HepG2 (cell line): ENCODE measurements around the gene ITGAV. TPM values are rescaled to one million over a fixed set of nuclear protein-coding genes. Genes with fewer than 3 reads are reported as not detected.

Experiments
- ATF1 ChIP-seq: IDR thresholded peaks from 2 replicates; pipeline ENCODE4 v1.6.1; 2016; ENCODE audit warnings: mild to moderate bottlenecking, control low read depth
- GZF1 ChIP-seq: sonication (generic); formaldehyde crosslinking; IDR thresholded peaks from 2 replicates; pipeline ENCODE4 v1.5.1; 2020; ENCODE audit warnings: mild to moderate bottlenecking, missing genetic modification reagents
- KLF9 ChIP-seq: IDR thresholded peaks from 2 replicates; pipeline ENCODE4 v1.6.1; 2016; ENCODE audit warnings: low read depth
- MAZ ChIP-seq, 2 experiments: sonication (generic) in 1 of 2; formaldehyde crosslinking in 1 of 2; IDR thresholded peaks; 2 replicates each; pipeline versions ENCODE4 v1.5.0 to v1.6.1; 2012 to 2020; ENCODE audit warnings: low read depth in 2 of 2, mild to moderate bottlenecking in 2 of 2, borderline replicate concordance in 1 of 2, improper control_type of control experiment in 1 of 2, low read length in 1 of 2, missing genetic modification reagents in 1 of 2, moderate library complexity in 1 of 2
- PAWR ChIP-seq: sonication (generic); formaldehyde crosslinking; IDR thresholded peaks from 2 replicates; pipeline ENCODE4 v1.4.0; 2020; ENCODE audit warnings: missing genetic modification reagents, mild to moderate bottlenecking, borderline replicate concordance
- PAX8 ChIP-seq: sonication (generic); formaldehyde crosslinking; IDR thresholded peaks from 2 replicates; pipeline ENCODE4 v1.8.0; 2022; ENCODE audit warnings: mild to moderate bottlenecking, missing genetic modification reagents, borderline replicate concordance
- PHB2 ChIP-seq: fragments of 450-650 bp; IDR thresholded peaks from 2 replicates; pipeline ENCODE4 v1.6.1; 2018; ENCODE audit not compliant: partially characterized antibody
- SKI ChIP-seq: fragments of 450-650 bp; IDR thresholded peaks from one replicate; pipeline ENCODE4 v1.6.1; 2018; ENCODE audit warnings: mild to moderate bottlenecking; ENCODE audit not compliant: partially characterized antibody
- SNAPC2 ChIP-seq: sonication (generic); formaldehyde crosslinking; IDR thresholded peaks from 2 replicates; pipeline ENCODE4 v1.8.1; 2022; ENCODE audit warnings: mild to moderate bottlenecking, missing genetic modification reagents
- ZFAT ChIP-seq: sonication (generic); formaldehyde crosslinking; conservative IDR thresholded peaks from 2 replicates; pipeline ENCODE4 v1.8.1; 2023; ENCODE audit warnings: missing genetic modification reagents, inconsistent platforms
- ZFP1 ChIP-seq: IDR thresholded peaks from 2 replicates; pipeline ENCODE4 v1.6.1; 2016
- ZNF10 ChIP-seq: sonication (generic); formaldehyde crosslinking; IDR thresholded peaks from 2 replicates; pipeline ENCODE4 v1.4.0; 2020; ENCODE audit warnings: mild to moderate bottlenecking, low read depth, missing genetic modification reagents, borderline replicate concordance
- ZNF101 ChIP-seq: sonication (generic); formaldehyde crosslinking; IDR thresholded peaks from 2 replicates; pipeline ENCODE4 v1.4.0; 2020; ENCODE audit warnings: mild to moderate bottlenecking, low read depth, missing genetic modification reagents, borderline replicate concordance
- ZNF432 ChIP-seq: sonication (generic); formaldehyde crosslinking; IDR thresholded peaks from 2 replicates; pipeline ENCODE4 v1.5.0; 2020; ENCODE audit warnings: missing genetic modification reagents, mild to moderate bottlenecking, borderline replicate concordance
- polyA plus RNA-seq, 8 experiments: library from polyadenylated mRNA; depleted of rRNA in 3 of 8; stranded (reverse) in 7 of 8; unstranded in 1 of 8; fragments of >200 nt; fragmentation: Illumina TruSeq in 4 of 8; extraction: Trizol in 4 of 8; gene quantifications; 2 replicates each; pipeline versions ENCODE4 v1.2.1 to v1.2.3, GENCODE V29; 2011 to 2016; ENCODE audit warnings: low read depth in 4 of 8, missing spikeins in 1 of 8, mixed read lengths in 1 of 8; ENCODE audit not compliant: insufficient read depth in 1 of 8
- total RNA-seq, 5 experiments: library from RNA; depleted of rRNA; stranded (reverse); fragments of >200 nt; fragmentation: Illumina TruSeq; extraction: Trizol; gene quantifications; 2 replicates each; pipeline ENCODE4 v1.2.3, GENCODE V29; 2016; ENCODE audit warnings: low read depth in 1 of 5
- TF ChIP-seq, protein P1 (sequence below): sonication (generic); formaldehyde crosslinking; IDR thresholded peaks from 2 replicates; pipeline ENCODE4 v1.8.1; 2023; ENCODE audit warnings: mild to moderate bottlenecking, missing genetic modification reagents
- TF ChIP-seq, protein P2 (sequence below): sonication (generic); formaldehyde crosslinking; IDR thresholded peaks from 2 replicates; pipeline ENCODE4 v1.4.0; 2020; ENCODE audit warnings: missing genetic modification reagents, mild to moderate bottlenecking, borderline replicate concordance
- TF ChIP-seq, protein P3 (sequence below): sonication (generic); formaldehyde crosslinking; IDR thresholded peaks from 2 replicates; pipeline ENCODE4 v1.4.0; 2020; ENCODE audit warnings: missing genetic modification reagents
- TF ChIP-seq, protein P4 (sequence below): sonication (generic); formaldehyde crosslinking; conservative IDR thresholded peaks from 2 replicates; pipeline ENCODE4 v1.8.0; 2022; ENCODE audit warnings: mild to moderate bottlenecking, moderate library complexity, missing genetic modification reagents
- TF ChIP-seq, protein P5 (sequence below): sonication (generic); formaldehyde crosslinking; IDR thresholded peaks from 2 replicates; pipeline ENCODE4 v1.4.0; 2020; ENCODE audit warnings: missing genetic modification reagents, borderline replicate concordance

Gene ITGAV
- total and polyA plus RNA-seq, 2 of the 13 experiments (the other 11 are each of a cell fraction or from before 2014, with no cell fraction given): 59.1 to 60.4 TPM

DNA sequence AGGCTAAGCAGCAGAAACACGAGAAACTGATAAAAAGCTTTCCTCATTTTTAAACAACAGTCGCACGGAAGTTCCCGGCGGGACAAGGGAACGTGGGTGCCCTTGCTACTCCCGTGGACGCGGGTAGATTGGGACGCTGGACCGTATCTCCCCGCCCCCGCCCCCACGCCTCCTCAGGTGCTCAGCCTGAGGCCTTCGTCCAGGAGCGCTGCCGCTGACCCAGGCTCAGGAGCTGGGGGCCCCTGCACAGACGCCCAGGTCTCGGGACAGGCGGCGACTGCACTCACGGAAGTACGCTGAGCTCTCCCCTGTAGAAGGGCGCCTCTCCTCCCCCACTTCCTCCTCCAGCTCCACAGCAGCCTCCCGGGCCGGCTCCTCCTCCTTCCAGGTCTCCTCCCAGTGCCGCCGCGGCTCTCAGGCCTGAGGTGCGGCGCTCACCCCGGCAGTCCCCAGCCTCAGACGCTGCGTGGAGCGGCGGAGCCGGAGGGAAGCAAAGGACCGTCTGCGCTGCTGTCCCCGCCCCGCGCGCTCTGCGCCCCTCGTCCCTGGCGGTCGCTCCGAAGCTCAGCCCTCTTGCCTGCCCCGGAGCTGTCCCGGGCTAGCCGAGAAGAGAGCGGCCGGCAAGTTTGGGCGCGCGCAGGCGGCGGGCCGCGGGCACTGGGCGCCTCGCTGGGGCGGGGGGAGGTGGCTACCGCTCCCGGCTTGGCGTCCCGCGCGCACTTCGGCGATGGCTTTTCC is at the start of gene ITGAV (continued):
- TF ChIP-seq ATF1 (CRISPR knock-in tag) (no peak), ZFAT (no peak), GZF1 (peak; percentile 71; the same call in 1 of the 2 replicates), PAX8 (CRISPR knock-in tag) (0 out of 2 replicates have a peak, but pooled peaks have one; percentile 70), MAZ (IDR thresholded peaks at IDR 0.05; ENCODE audit: borderline replicate concordance, low read depth, low read length) (no peak), MAZ (CRISPR knock-in tag; IDR thresholded peaks at IDR 0.05; ENCODE audit: low read depth) (peak; percentile 97), ZNF101 (no peak), SKI (peak; percentile 89), ZNF432 (no peak), ZNF10 (CRISPR knock-in tag) (no peak), SNAPC2 (CRISPR knock-in tag) (peak; percentile 92), ZFP1 (no peak), PHB2 (no peak), PAWR (0 out of 2 replicates have a peak, but pooled peaks have one; percentile 88), KLF9 (CRISPR knock-in tag) (no peak)
- TF ChIP-seq, protein P1, sequence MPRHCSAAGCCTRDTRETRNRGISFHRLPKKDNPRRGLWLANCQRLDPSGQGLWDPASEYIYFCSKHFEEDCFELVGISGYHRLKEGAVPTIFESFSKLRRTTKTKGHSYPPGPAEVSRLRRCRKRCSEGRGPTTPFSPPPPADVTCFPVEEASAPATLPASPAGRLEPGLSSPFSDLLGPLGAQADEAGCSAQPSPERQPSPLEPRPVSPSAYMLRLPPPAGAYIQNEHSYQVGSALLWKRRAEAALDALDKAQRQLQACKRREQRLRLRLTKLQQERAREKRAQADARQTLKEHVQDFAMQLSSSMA (CRISPR knock-in tag): peak; percentile 92; the same call in 1 of the 2 replicates
- TF ChIP-seq, protein P2, sequence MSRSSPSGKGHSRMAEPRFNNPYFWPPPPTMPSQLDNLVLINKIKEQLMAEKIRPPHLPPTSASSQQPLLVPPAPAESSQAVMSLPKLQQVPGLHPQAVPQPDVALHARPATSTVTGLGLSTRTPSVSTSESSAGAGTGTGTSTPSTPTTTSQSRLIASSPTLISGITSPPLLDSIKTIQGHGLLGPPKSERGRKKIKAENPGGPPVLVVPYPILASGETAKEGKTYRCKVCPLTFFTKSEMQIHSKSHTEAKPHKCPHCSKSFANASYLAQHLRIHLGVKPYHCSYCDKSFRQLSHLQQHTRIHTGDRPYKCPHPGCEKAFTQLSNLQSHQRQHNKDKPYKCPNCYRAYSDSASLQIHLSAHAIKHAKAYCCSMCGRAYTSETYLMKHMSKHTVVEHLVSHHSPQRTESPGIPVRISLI (CRISPR knock-in tag): no peak
- TF ChIP-seq, protein P3, sequence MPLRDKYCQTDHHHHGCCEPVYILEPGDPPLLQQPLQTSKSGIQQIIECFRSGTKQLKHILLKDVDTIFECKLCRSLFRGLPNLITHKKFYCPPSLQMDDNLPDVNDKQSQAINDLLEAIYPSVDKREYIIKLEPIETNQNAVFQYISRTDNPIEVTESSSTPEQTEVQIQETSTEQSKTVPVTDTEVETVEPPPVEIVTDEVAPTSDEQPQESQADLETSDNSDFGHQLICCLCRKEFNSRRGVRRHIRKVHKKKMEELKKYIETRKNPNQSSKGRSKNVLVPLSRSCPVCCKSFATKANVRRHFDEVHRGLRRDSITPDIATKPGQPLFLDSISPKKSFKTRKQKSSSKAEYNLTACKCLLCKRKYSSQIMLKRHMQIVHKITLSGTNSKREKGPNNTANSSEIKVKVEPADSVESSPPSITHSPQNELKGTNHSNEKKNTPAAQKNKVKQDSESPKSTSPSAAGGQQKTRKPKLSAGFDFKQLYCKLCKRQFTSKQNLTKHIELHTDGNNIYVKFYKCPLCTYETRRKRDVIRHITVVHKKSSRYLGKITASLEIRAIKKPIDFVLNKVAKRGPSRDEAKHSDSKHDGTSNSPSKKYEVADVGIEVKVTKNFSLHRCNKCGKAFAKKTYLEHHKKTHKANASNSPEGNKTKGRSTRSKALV (CRISPR knock-in tag): peak; percentile 98
- TF ChIP-seq, protein P4, sequence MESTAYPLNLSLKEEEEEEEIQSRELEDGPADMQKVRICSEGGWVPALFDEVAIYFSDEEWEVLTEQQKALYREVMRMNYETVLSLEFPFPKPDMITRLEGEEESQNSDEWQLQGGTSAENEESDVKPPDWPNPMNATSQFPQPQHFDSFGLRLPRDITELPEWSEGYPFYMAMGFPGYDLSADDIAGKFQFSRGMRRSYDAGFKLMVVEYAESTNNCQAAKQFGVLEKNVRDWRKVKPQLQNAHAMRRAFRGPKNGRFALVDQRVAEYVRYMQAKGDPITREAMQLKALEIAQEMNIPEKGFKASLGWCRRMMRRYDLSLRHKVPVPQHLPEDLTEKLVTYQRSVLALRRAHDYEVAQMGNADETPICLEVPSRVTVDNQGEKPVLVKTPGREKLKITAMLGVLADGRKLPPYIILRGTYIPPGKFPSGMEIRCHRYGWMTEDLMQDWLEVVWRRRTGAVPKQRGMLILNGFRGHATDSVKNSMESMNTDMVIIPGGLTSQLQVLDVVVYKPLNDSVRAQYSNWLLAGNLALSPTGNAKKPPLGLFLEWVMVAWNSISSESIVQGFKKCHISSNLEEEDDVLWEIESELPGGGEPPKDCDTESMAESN: peak; percentile 95
- TF ChIP-seq, protein P5, sequence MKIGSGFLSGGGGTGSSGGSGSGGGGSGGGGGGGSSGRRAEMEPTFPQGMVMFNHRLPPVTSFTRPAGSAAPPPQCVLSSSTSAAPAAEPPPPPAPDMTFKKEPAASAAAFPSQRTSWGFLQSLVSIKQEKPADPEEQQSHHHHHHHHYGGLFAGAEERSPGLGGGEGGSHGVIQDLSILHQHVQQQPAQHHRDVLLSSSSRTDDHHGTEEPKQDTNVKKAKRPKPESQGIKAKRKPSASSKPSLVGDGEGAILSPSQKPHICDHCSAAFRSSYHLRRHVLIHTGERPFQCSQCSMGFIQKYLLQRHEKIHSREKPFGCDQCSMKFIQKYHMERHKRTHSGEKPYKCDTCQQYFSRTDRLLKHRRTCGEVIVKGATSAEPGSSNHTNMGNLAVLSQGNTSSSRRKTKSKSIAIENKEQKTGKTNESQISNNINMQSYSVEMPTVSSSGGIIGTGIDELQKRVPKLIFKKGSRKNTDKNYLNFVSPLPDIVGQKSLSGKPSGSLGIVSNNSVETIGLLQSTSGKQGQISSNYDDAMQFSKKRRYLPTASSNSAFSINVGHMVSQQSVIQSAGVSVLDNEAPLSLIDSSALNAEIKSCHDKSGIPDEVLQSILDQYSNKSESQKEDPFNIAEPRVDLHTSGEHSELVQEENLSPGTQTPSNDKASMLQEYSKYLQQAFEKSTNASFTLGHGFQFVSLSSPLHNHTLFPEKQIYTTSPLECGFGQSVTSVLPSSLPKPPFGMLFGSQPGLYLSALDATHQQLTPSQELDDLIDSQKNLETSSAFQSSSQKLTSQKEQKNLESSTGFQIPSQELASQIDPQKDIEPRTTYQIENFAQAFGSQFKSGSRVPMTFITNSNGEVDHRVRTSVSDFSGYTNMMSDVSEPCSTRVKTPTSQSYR: peak; percentile 87
